OCI-LY7 (cell line): Measurements from ENCODE around the gene NCOA5. TPM values are rescaled to one million over a fixed set of nuclear protein-coding genes. Genes with fewer than 3 reads are reported as not detected.

Experiments used
- BruUV-seq: library from RNA; stranded (reverse); fragments of 400-500 nt; replicated peaks from 2 replicates; lab custom pipeline; 2021; lab: Mats Ljungman, UMichigan
- CTCF ChIA-PET: fragments of 300-600 bp; sonication (Branson Sonifier 250); formaldehyde crosslinking; loops from one replicate; lab custom pipeline; 2022; ENCODE audit warnings: antibody characterized with exemption; ENCODE audit not compliant: unreplicated experiment; lab: Charles Lee
- POLR2A ChIA-PET: fragments of 300-600 bp; sonication (Branson Sonifier 250); formaldehyde crosslinking; loops from one replicate; lab custom pipeline; 2022; ENCODE audit warnings: antibody characterized with exemption; lab: Charles Lee
- DNase-seq: peaks from one replicate; pipeline ENCODE4 v3.0.0-alpha.2; 2015; ENCODE audit warnings: low spot score
- H2AFZ ChIP-seq: fragments of 200-600 bp; sonication (generic), shearing (Covaris generic); 2 replicates; pipeline ENCODE4 v1.6.1; 2014; ENCODE audit warnings: mild to moderate bottlenecking, antibody characterized with exemption, low read length, moderate library complexity
- H3K27ac ChIP-seq: fragments of 200-600 bp; sonication (generic); 2 replicates; pipeline ENCODE4 v1.5.1; 2014; ENCODE audit warnings: mixed run types, low read depth, mild to moderate bottlenecking, moderate library complexity, low read length, inconsistent platforms; ENCODE audit not compliant: poor library complexity, severe bottlenecking
- H3K36me3 ChIP-seq: fragments of 200-600 bp; sonication (generic); 2 replicates; pipeline ENCODE4 v1.6.1; 2014; ENCODE audit warnings: mild to moderate bottlenecking, antibody characterized with exemption, low read length, moderate library complexity, mixed read lengths; ENCODE audit not compliant: insufficient read depth
- H3K4me1 ChIP-seq: fragments of 200-600 bp; sonication (generic); 2 replicates; pipeline ENCODE4 v1.5.1; 2014; ENCODE audit warnings: mild to moderate bottlenecking, low read length; ENCODE audit not compliant: insufficient read depth, poor library complexity, severe bottlenecking
- H3K4me2 ChIP-seq: fragments of 200-600 bp; sonication (generic); 2 replicates; pipeline ENCODE4 v1.6.1; 2014; ENCODE audit warnings: mild to moderate bottlenecking, low read length
- H3K4me3 ChIP-seq: fragments of 200-600 bp; sonication (generic); 2 replicates; pipeline ENCODE4 v1.5.1; 2014; ENCODE audit warnings: mild to moderate bottlenecking, low read depth, low read length; ENCODE audit not compliant: poor library complexity, severe bottlenecking
- H3K79me2 ChIP-seq: fragments of 200-600 bp; sonication (generic); 2 replicates; pipeline ENCODE4 v1.6.1; 2016; ENCODE audit warnings: low read depth, mild to moderate bottlenecking, low read length, moderate library complexity, mixed read lengths; ENCODE audit not compliant: insufficient read depth
- H3K9me2 ChIP-seq: fragments of 200-600 bp; sonication (generic); 2 replicates; pipeline ENCODE4 v1.6.1; 2016; ENCODE audit warnings: mild to moderate bottlenecking, low read length, mixed read lengths; ENCODE audit not compliant: insufficient read depth
- H3K9me3 ChIP-seq: fragments of 200-600 bp; sonication (generic); 2 replicates; pipeline ENCODE4 v1.6.1; 2014; ENCODE audit warnings: mild to moderate bottlenecking, mixed run types, low read length, mixed read lengths
- H4K20me1 ChIP-seq: fragments of 200-600 bp; sonication (generic); 2 replicates; pipeline ENCODE4 v1.6.1; 2014; ENCODE audit warnings: mild to moderate bottlenecking, antibody characterized with exemption, low read length, moderate library complexity, mixed read lengths; ENCODE audit not compliant: insufficient read depth
- CTCF ChIP-seq: fragments of 200-600 bp; sonication (generic); conservative IDR thresholded peaks from 2 replicates; pipeline ENCODE4 v1.5.1; 2014; ENCODE audit warnings: mild to moderate bottlenecking, antibody characterized with exemption, low read length, moderate library complexity, mixed read lengths
- EZH2phosphoT487 ChIP-seq: fragments of 200-600 bp; sonication (generic); IDR thresholded peaks from 2 replicates; pipeline ENCODE4 v1.6.1; 2018; ENCODE audit warnings: low read depth, borderline replicate concordance, mild to moderate bottlenecking, mixed run types, antibody characterized with exemption, low read length, moderate library complexity, mixed read lengths
- intact Hi-C: fragments of 100-400 bp; cut with micrococcal nuclease; formaldehyde crosslinking; loops from one replicate; pipeline ENCODE4 v1.10.0; 2022; ENCODE audit not compliant: unreplicated experiment
- total RNA-seq, 2 experiments: library from RNA; depleted of rRNA in 1 of 2; stranded (reverse); fragments of >200 nt in 1 of 2; shearing (Covaris generic) in 1 of 2; gene quantifications; 2 replicates each; pipeline ENCODE4 v1.2.3, GENCODE V29; 2014 to 2022

NCOA5 gene
- total RNA-seq, 2 experiments from 2014 or later: 23.4 to 33.7 TPM

- no peak overlapping the region for H3K27ac ChIP-seq
- CTCF ChIA-PET: no interaction called here
- H2AFZ ChIP-seq: no peak overlapping the region
- no peaks in the 10 kb centered on the region for H4K20me1 ChIP-seq
- no peaks in the 10 kb centered on the region for H3K9me3 ChIP-seq
- no TSS peak for BruUV-seq
- no peak overlapping the region for H3K4me2 ChIP-seq
- no peak overlapping the region for H3K4me3 ChIP-seq
- H3K9me2 ChIP-seq: no peaks in the 10 kb centered on the region
- TF ChIP-seq CTCF: no peak
- no peak for TF ChIP-seq EZH2phosphoT487
- DNase-seq: no peak
- no peaks in the 10 kb centered on the region for H3K79me2 ChIP-seq
- intact Hi-C loops: no loop called here
- POLR2A ChIA-PET: interaction anchor here (0.8 kb wide), 1 partner anchor 28 kb away, joined by 3 read pairs; no protein-coding TSS in a partner anchor
- no peaks in the 10 kb centered on the region for H3K36me3 ChIP-seq
- no peaks in the 10 kb centered on the region for H3K4me1 ChIP-seq
These were observed 38.0 kb downstream of the NCOA5 start for GRCh38 chr20:46051556-46052308.

GRCh38 chr20:46050885-46051284, 38.9 kb downstream of the NCOA5 start:
- Histone ChIP-seq H2AFZ (no peak overlapping the region), H3K36me3 (no peaks in the 10 kb centered on the region), H4K20me1 (no peaks in the 10 kb centered on the region), H3K9me2 (no peaks in the 10 kb centered on the region), H3K79me2 (no peaks in the 10 kb centered on the region), H3K4me1 (no peaks in the 10 kb centered on the region), H3K4me3 (no peak overlapping the region), H3K4me2 (no peak overlapping the region), H3K27ac (no peak overlapping the region), H3K9me3 (no peaks in the 10 kb centered on the region)
- no peak for DNase-seq
- POLR2A ChIA-PET: interaction anchor here (0.8 kb wide), 1 partner anchor 29 kb away, joined by 3 read pairs; no protein-coding TSS in a partner anchor
- BruUV-seq: no TSS peak
- TF ChIP-seq CTCF (no peak), EZH2phosphoT487 (no peak)
- intact Hi-C loops: no loop called here
- CTCF ChIA-PET: no interaction called here

- TF ChIP-seq EZH2phosphoT487 (no peak), CTCF (no peak)
- Histone ChIP-seq H3K4me1 (no peaks in the 10 kb centered on the region), H4K20me1 (no peaks in the 10 kb centered on the region), H2AFZ (no peak overlapping the region), H3K79me2 (no peaks in the 10 kb centered on the region), H3K9me2 (no peaks in the 10 kb centered on the region), H3K4me2 (no peak overlapping the region), H3K36me3 (no peaks in the 10 kb centered on the region), H3K9me3 (no peaks in the 10 kb centered on the region), H3K27ac (no peak overlapping the region), H3K4me3 (no peak overlapping the region)
- no peak for DNase-seq
- POLR2A ChIA-PET: interaction anchor here (0.8 kb wide), 1 partner anchor 30 kb away, joined by 3 read pairs; no protein-coding TSS in a partner anchor
- no TSS peak for BruUV-seq
- intact Hi-C loops: no loop called here
- CTCF ChIA-PET: no interaction called here
These were observed 39.3 kb downstream of the NCOA5 start for GRCh38 chr20:46050444-46050843.
